Stimulated activated CD8-positive, alpha-beta memory T cell treated with anti-CD3 and anti-CD28 coated beads, Interleukin-15, amount 100 ng/mL, for 48 hours (primary cell): ENCODE results near the gene DENND1C.

Source experiments
- DNase-seq, 2 donors: peaks; one replicate each; pipeline ENCODE4 v3.0.0-alpha.2; 2020; ENCODE audit warnings: low read depth in 2 of 2

Gene DENND1C

GRCh38 chr19:6480848-6481415, 655 bp downstream of the DENND1C start:
- no peak for DNase-seq

- no peak for DNase-seq
Measured at GRCh38 chr19:6479836-6480398, 1.7 kb downstream of the DENND1C start.

- no peak for DNase-seq
Measured at GRCh38 chr19:6478815-6479214, 2.8 kb downstream of the DENND1C start.

DNA sequence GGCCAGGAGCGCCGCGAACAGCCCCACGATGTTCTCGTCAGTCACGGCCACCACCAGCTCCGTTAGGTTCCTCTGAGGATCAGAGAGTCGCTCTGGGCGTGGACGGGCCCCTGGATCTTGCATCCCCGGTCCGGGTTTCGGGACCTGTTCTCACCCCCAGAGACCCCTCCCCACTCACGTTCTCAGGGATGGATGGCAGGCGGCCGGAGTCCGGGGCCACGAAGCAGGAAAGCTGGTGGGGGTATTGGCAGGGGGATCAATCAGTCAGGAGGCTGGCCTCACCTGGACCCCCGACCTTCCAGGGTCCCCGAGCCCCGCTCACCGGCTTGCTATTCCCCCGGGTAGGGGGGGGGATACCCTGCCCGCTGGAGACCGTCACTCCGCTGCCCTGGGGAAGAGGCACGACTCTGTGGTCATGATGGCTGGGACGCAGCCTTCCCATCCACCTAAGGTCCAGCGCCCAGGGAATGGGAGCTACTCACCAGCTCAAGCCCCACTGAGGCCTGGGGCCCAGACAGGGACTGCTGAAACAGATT, 4.6 kb downstream of the DENND1C start:
- DNase-seq: no peak

DNA sequence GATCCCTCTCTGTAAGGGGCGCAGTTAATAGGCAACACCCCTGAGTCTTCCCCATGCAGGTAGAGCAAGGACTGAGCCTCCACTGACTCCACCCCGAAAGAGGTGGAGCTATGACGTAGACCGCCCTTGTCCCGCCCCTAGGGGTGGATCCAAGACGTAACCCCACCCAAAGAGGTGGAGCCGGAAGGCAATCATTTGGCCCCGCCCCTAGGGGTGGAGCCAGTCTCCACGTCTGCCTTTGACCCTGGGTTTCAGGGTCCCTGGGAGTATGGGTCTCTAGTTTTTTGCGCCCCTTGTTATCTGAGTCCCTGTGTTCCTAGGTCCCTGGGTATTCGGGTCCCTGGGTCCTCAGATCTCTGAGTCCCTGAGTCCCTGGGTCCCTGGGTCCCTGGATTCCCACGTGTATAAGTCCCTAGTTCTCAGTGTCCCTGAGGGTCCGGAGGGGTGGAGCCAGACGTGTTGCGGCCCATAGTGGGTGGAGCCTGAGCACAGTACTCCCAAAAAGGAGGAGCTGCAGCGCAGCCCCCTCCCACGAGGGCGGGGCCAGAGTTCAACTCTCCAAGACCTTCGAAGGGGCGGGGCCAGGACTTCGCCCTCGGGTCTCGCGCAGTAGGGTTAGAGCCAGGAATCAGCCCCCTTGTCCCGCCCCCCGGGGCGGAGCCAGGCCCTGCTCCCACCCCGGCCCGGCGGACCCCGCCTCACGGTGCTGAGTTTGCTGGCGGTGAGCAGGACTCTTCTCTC, 5.3 kb downstream of the DENND1C start:
- peak; percentile 38 to 55 for DNase-seq

- DNase-seq: no peak
Measured at GRCh38 chr19:6475321-6476108, 6.1 kb downstream of the DENND1C start.

DNA sequence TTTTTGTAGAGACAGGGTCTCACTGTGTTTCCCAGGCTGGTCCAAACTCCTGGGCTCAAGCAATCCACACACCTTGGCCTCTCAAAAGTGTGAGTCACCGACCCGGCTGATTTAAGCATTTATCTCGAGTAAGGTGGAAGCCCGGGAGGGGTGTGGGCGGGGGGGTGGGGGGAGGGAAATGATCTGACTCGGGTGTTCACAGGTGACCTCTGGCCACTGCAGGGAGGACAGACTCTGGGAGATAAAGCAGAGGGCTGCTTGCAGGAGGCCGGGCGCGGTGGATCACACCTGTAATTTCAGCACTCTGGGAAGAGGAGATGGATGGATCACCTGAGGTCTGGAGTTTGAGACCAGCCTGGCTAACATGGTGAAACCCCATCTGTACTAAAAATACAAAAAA, 7.9 kb downstream of the DENND1C start:
- DNase-seq: no peak

- no peak for DNase-seq
Measured at GRCh38 chr19:6472713-6473112, 8.9 kb downstream of the DENND1C start.

DNA sequence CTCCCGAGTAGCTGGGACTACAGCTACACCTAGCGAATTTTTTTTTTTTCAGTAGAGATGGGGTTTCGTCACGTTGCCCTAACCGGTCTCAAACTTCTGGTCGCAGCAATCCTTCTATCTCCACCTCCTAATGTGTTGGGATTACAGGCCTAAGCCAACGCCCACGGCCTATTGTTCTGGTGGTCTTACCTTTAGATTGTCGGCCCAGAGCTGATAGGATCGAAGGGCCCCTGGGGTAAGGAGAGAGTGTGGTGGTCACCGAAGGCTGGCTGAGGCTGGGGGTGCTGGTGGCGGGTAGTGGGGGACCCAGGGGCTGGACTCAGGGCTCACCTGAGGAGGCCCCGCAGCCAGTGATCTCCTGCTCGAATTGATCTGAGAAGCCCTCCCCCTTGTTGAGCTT, 10.5 kb downstream of the DENND1C start:
- DNase-seq: no peak

- DNase-seq: no peak
Measured at GRCh38 chr19:6470173-6470572, 11.4 kb downstream of the DENND1C start.

DNA sequence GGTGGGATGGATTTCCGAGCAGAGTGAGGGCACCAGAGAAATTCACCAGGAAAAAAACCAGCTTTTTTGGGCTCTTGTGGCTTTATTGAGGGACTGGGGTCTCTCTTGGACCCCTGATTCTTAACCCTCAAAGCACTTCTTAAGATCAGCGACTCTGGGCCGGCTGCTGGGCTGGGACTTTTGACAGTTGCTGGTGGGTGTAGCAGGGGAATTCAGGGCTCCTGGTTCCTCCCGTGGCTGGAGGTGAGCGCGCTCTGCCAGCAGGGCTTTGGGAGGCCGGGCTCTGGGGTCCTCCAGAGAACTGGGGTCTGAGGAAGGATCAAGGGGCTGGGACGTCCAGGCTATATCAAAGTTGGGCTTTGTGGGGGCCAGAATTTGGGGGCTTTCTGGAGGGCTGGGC, 14.2 kb downstream of the DENND1C start:
- DNase-seq: no peak

DNA sequence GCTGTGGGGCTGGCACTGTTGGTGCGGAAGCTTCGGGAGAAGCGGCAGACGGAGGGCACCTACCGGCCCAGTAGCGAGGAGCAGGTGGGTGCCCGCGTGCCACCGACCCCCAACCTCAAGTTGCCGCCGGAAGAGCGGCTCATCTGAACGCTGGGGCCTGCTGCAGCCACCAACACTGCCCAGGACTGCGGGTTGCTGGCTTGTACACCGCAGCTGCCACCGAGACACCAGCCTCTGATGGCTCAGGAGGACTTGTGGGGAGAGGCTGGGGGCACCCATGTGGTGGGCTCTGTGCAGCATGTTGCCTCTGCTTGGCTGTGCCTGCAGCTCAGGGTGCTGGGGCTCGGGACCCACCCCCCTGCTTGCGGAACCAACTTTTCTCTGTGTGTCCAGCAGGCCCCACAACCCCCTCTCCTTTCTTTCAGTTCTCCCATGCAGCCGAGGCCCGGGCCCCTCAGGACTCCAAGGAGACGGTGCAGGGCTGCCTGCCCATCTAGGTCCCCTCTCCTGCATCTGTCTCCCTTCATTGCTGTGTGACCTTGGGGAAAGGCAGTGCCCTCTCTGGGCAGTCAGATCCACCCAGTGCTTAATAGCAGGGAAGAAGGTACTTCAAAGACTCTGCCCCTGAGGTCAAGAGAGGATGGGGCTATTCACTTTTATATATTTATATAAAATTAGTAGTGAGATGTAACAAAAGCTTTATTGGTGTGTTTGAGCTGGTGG, 14.9 kb downstream of the DENND1C start:
- DNase-seq: no peak

- no peak for DNase-seq
Measured at GRCh38 chr19:6465663-6466062, 15.9 kb downstream of the DENND1C start.

DNA sequence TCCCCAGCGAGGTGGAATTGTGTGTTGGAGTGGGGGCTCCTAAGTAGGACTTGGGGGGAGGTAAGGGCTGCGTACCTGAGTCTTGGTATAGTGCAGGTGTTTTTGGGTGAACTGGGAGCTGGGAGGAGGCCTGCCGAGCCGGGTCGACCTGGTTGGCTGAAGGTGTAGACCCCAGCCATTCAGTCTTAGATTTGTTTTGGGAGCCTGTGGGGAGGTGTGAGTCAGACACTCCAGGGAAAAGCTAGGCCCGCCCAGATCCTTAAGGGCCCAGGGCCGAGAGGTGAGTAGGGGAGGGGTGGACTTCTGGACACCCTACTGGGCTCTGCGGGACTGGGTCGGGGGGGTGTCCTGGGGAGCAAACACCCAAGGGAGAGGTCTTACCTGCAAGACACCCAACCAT, 16.6 kb downstream of the DENND1C start:
- no peak for DNase-seq

DNA sequence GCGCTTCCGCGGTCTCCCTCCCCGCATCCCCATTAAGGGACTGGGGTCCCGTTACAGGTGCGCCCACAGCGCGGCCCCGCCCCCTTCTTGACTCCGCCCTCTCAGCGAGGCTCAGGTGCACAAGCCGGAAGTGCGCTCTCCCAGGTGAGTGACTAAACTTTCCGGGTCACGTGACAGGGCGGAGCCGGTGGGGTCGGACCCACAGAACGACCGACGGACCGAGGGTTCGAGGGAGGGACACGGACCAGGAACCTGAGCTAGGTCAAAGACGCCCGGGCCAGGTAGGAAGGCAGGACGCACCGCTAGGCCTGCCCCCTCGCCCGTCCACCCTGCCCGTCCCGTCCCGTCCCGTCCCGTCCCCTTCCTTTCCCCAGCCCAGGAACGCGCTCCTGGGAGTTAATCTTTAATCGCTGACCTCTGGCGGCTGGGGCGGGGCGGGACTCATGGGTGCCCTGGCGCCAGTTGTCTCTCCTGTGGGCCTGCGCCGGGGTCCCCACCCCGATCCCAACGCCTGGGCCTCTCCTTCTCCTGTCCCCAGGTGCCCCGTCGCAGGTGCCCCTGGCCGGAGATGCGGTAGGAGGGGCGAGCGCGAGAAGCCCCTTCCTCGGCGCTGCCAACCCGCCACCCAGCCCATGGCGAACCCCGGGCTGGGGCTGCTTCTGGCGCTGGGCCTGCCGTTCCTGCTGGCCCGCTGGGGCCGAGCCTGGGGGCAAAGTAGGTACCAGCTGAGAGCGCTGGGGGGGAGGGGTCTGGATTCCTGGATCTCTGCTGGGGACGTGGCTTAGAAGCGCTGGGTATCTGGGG, 17.3 kb downstream of the DENND1C start, which contains the start of gene CRB3:
Gene CRB3, plus strand, starts transcription at position 202 of the 804 bp plus-strand sequence. Its CDS starts 431 bp downstream, at position 633.
- no peak for DNase-seq

DNA sequence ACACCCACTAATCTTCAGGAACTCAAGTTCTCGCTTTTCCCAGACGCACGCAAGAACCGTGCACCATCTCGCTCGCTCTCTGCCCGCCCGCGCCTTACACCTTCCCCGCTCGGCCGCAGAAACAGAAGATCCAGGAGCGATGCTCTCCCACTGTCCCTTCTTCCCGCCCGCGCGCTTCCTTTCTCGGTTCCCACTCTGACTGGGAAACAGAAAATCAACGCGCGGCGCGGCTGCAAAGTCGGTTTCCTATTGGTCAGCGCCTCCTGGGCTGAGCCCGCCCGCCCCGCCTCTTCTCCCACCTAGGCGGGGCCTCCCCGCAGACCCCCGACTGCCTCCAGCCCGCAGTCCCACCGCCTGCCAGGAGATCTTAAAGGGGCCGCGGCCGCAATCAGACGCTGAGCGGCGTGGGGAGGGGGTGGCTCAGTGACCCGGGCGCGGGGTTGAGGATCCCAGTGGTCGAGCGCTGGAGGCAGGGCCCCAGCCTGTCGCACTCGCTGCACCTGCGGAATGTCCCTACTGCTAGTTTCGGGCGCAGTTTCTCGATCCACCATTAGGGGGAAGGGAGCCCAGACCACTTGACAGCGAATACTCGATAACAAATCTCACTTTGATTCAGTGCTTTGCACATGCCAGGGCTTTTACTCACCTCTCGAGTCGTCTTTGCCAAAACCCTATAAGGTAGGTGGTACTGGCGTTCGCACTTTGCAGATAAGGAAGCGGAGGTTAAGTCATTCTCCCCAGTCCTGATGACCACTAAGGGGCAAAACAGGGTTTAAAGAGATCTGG, 21.3 kb downstream of the DENND1C start:
- peak; percentile 95 to 96 for DNase-seq

GRCh38 chr19:6459262-6460098, 22.1 kb downstream of the DENND1C start, which contains the start of gene SLC25A23:
SLC25A23 (minus strand) TSS chr19:6459792; CDS start chr19:6459628, 164 bp downstream.
- DNase-seq: peak; percentile 34 to 39

DNA sequence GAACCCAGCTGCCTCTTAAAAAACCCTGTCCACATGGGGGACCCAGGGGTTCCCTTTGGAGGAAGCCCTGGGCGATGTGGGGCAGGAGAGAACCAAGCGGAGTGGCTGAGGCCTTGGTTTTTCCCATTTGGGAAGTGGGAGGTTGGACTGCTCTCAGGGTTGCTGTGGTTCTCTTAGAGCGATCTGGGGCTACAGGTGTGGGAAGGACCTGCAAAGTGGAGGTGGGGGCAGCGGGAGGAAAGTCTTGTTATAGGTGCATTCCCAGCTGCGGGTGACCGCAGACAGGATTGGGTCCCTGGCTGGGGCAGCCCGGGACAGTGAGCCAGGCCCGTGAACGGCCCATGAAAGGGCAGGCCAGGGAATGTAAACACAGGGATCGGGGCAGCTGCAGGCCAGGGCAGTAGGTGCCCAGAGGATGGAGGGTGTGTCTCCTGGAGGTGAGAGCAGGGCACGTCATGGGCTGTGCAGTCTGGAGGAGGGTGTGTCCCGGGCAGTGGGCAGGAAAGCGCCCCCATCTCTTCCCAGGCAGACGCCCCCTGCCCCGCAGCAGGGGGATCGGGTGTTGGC, 22.8 kb downstream of the DENND1C start:
- no peak for DNase-seq
